ENCODE data around the gene TGFB1. TPM values are rescaled to one million over a fixed set of nuclear protein-coding genes. Genes with fewer than 3 reads are reported as not detected.

Gene TGFB1
- total RNA-seq, 1 experiment from 2014 or later, result 54.6 TPM

DNA sequence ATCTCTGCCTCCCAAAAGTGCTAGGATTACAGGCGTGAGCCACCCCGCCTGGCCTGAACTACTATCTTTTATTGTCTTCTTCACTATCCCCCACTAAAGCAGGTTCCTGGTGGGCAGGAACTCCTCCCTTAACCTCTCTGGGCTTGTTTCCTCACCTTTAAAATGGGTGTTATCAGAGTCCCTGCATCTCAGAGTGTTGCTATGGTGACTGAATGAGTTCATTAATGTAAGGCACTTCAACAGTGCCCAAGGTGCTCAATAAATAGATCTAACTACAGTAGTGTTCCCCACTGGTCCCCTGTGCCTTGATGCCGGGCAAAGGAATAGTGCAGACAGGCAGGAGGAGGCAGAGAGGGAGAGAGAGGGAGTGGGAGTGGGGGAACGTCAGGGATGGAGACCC, 23.2 kb downstream of the TGFB1 start:
- ChIA-PET RAD21 (ENCODE audit: low non-redundant PET in 1 of 2, low total read pairs in 2 of 2, uncharacterized antibody in 2 of 2, unreplicated experiment in 2 of 2) (no interaction called here), POLR2A (no interaction called here), CTCF (no interaction called here)
- Histone ChIP-seq H3K4me2 (ENCODE audit: low read length) (no peak overlapping the region), H2AFZ (ENCODE audit: low read depth, low read length, poor library complexity, severe bottlenecking) (no peak overlapping the region), H3K4me3 (replicated peaks in 1 of 2; ENCODE audit: low read depth in 1 of 2, low read length in 2 of 2) (no peak overlapping the region), H4K20me1 (ENCODE audit: insufficient read depth) (no peaks in the 10 kb centered on the region), H3K9me2 (ENCODE audit: insufficient read depth) (no peaks in the 10 kb centered on the region), H3K27me3 (ENCODE audit: insufficient read depth, low read length) (no peaks in the 10 kb centered on the region), H3K9ac (ENCODE audit: low read length) (no peak overlapping the region), H3K4me1 (ENCODE audit: control insufficient read depth in 1 of 2, insufficient read depth in 2 of 2, low read length in 2 of 2) (peaks cover 8 to 24% of the 10 kb centered on the region in 2 experiments; a peak in 3 of 4 replicates), H3K27ac (ENCODE audit: low read depth, low read length) (no peak overlapping the region), H3K9me3 (ENCODE audit: control insufficient read depth in 1 of 2, insufficient read depth in 1 of 2, low read depth in 1 of 2, low read length in 2 of 2) (no peaks in the 10 kb centered on the region), H3K36me3 (ENCODE audit: control insufficient read depth in 1 of 2, insufficient read depth in 2 of 2, low read length in 2 of 2) (peaks cover 0 to 8% of the 10 kb centered on the region in 2 experiments; a peak in 1 of 4 replicates), H3K79me2 (ENCODE audit: insufficient read depth, low read length) (no peaks in the 10 kb centered on the region)
- TF ChIP-seq, protein P1, sequence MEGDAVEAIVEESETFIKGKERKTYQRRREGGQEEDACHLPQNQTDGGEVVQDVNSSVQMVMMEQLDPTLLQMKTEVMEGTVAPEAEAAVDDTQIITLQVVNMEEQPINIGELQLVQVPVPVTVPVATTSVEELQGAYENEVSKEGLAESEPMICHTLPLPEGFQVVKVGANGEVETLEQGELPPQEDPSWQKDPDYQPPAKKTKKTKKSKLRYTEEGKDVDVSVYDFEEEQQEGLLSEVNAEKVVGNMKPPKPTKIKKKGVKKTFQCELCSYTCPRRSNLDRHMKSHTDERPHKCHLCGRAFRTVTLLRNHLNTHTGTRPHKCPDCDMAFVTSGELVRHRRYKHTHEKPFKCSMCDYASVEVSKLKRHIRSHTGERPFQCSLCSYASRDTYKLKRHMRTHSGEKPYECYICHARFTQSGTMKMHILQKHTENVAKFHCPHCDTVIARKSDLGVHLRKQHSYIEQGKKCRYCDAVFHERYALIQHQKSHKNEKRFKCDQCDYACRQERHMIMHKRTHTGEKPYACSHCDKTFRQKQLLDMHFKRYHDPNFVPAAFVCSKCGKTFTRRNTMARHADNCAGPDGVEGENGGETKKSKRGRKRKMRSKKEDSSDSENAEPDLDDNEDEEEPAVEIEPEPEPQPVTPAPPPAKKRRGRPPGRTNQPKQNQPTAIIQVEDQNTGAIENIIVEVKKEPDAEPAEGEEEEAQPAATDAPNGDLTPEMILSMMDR (IDR thresholded peaks at IDR 0.05 in 2 of 3, conservative IDR thresholded peaks at IDR 0.05 in 1 of 3; ENCODE audit: borderline replicate concordance in 1 of 3, insufficient read depth in 1 of 3, low read depth in 2 of 3, low read length in 2 of 3), result no peak
- TF ChIP-seq, protein P2, sequence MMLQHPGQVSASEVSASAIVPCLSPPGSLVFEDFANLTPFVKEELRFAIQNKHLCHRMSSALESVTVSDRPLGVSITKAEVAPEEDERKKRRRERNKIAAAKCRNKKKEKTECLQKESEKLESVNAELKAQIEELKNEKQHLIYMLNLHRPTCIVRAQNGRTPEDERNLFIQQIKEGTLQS (IDR thresholded peaks at IDR 0.05), result no peak
- no peak for TF ChIP-seq EZH2 (IDR thresholded peaks at IDR 0.05)
- no peak for TF ChIP-seq EZH2phosphoT487 (IDR thresholded peaks at IDR 0.05; ENCODE audit: borderline replicate concordance)
- TF ChIP-seq, protein P3, sequence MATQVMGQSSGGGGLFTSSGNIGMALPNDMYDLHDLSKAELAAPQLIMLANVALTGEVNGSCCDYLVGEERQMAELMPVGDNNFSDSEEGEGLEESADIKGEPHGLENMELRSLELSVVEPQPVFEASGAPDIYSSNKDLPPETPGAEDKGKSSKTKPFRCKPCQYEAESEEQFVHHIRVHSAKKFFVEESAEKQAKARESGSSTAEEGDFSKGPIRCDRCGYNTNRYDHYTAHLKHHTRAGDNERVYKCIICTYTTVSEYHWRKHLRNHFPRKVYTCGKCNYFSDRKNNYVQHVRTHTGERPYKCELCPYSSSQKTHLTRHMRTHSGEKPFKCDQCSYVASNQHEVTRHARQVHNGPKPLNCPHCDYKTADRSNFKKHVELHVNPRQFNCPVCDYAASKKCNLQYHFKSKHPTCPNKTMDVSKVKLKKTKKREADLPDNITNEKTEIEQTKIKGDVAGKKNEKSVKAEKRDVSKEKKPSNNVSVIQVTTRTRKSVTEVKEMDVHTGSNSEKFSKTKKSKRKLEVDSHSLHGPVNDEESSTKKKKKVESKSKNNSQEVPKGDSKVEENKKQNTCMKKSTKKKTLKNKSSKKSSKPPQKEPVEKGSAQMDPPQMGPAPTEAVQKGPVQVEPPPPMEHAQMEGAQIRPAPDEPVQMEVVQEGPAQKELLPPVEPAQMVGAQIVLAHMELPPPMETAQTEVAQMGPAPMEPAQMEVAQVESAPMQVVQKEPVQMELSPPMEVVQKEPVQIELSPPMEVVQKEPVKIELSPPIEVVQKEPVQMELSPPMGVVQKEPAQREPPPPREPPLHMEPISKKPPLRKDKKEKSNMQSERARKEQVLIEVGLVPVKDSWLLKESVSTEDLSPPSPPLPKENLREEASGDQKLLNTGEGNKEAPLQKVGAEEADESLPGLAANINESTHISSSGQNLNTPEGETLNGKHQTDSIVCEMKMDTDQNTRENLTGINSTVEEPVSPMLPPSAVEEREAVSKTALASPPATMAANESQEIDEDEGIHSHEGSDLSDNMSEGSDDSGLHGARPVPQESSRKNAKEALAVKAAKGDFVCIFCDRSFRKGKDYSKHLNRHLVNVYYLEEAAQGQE (IDR thresholded peaks at IDR 0.05; ENCODE audit: low read depth), result no peak
- no peak for TF ChIP-seq FOSL1 (IDR thresholded peaks at IDR 0.05; ENCODE audit: low read depth)
- TF ChIP-seq ELF1 (IDR thresholded peaks at IDR 0.05; ENCODE audit: borderline replicate concordance, low read depth), result no peak
- intact Hi-C loops (cut with micrococcal nuclease), result no loop called here
- ATAC-seq (no peak), DNase-seq (ENCODE audit: low read depth, low spot score) (no peak)
- no TSS peak for BruUV-seq (replicated peaks)
